BJ (cell line): ENCODE data around the gene EPGN. TPM values are rescaled to one million over a fixed set of nuclear protein-coding genes. Genes with fewer than 3 reads are reported as not detected.

Experiments
- CTCF ChIA-PET: fragments of 350-600 bp; formaldehyde crosslinking; extraction: SDS; loops from one replicate; lab custom pipeline; 2021; ENCODE audit warnings: antibody characterized with exemption, inconsistent platforms; lab: Yijun Ruan, JAX
- POLR2A ChIA-PET: fragments of 300-600 bp; sonication (Branson Sonifier 250); formaldehyde crosslinking; extraction: SDS; loops from one replicate; lab custom pipeline; 2021; ENCODE audit warnings: antibody characterized with exemption; lab: Charles Lee
- DNase-seq: peaks from one replicate; pipeline ENCODE4 v3.0.0-alpha.2; 2011; ENCODE audit warnings: low read depth
- H3K27me3 ChIP-seq: 2 replicates; pipeline ENCODE4 v1.6.0; 2011; ENCODE audit warnings: low read length; ENCODE audit not compliant: control insufficient read depth, insufficient read depth
- H3K36me3 ChIP-seq: 2 replicates; pipeline ENCODE4 v1.5.1; 2011; ENCODE audit warnings: low read length; ENCODE audit not compliant: control insufficient read depth, insufficient read depth
- H3K4me3 ChIP-seq: 2 replicates; pipeline ENCODE4 v1.5.1; 2011; ENCODE audit warnings: low read depth, mild to moderate bottlenecking, control low read depth, low read length
- polyA plus RNA-seq: library from polyadenylated mRNA; depleted of rRNA; stranded (reverse); fragments of >200 nt; gene quantifications from 2 replicates; pipeline ENCODE4 v1.2.3, GENCODE V29; 2011
- TF ChIP-seq, protein P1 (sequence below): IDR thresholded peaks from 2 replicates; pipeline ENCODE4 v1.5.1; 2011; ENCODE audit warnings: low read depth, mild to moderate bottlenecking, control low read depth, inconsistent platforms, low read length, moderate library complexity; ENCODE audit not compliant: insufficient read depth

EPGN gene
- polyA plus RNA-seq, 1 experiment = 0.13 TPM

DNA sequence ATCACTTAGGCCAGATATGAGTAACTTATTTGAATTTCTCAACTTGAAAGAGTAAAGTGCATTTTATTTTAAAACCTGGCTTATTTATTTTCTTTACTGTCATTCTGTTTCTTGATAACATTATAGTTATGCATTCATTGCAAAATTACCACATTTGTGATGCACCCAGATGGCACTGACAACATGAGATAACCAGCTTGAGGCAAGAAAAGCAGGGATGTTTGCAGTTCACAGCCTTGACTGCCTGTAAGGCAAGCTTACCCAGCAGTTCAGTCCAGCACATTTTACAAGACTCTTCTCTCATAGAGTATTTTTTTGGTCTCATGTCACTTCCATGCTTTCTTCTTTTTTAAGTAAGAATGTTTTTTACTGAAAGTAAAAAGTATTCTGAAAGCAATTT lies 25.3 kb upstream of the EPGN start:
- no peaks in the 10 kb centered on the region for H3K27me3 ChIP-seq
- DNase-seq = no peak
- CTCF ChIA-PET = no interaction called here
- TF ChIP-seq, protein P1, sequence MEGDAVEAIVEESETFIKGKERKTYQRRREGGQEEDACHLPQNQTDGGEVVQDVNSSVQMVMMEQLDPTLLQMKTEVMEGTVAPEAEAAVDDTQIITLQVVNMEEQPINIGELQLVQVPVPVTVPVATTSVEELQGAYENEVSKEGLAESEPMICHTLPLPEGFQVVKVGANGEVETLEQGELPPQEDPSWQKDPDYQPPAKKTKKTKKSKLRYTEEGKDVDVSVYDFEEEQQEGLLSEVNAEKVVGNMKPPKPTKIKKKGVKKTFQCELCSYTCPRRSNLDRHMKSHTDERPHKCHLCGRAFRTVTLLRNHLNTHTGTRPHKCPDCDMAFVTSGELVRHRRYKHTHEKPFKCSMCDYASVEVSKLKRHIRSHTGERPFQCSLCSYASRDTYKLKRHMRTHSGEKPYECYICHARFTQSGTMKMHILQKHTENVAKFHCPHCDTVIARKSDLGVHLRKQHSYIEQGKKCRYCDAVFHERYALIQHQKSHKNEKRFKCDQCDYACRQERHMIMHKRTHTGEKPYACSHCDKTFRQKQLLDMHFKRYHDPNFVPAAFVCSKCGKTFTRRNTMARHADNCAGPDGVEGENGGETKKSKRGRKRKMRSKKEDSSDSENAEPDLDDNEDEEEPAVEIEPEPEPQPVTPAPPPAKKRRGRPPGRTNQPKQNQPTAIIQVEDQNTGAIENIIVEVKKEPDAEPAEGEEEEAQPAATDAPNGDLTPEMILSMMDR = no peak
- POLR2A ChIA-PET = no interaction called here
- no peak overlapping the region for H3K4me3 ChIP-seq
- H3K36me3 ChIP-seq = no peaks in the 10 kb centered on the region

DNA sequence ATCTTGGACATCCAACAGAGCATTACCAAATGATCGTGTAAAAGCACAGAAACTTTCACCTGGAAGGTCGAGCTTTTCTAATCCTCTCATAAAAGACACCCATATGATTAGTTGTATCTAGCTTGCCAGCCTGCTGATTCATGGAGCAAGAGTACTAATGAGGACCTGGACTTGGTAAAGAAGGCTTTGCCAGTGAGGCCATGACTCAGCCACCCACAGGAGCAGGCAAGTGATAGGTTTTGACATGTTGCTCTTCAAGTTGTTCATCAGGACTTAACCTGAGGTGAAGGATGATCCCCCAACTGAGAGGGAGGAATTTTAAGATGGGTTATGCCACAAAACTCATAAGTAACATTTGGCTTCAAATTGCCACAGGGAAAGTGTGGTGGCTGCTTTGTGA lies 24.7 kb upstream of the EPGN start:
- Histone ChIP-seq H3K36me3 (no peaks in the 10 kb centered on the region), H3K4me3 (no peak overlapping the region), H3K27me3 (no peaks in the 10 kb centered on the region)
- TF ChIP-seq, protein P1 = no peak
- ChIA-PET CTCF (interaction anchor here (1.1 kb wide), 1 partner anchor 23 kb away, joined by 3 read pairs; no protein-coding TSS in a partner anchor), POLR2A (no interaction called here)
- peak; percentile 23 for DNase-seq

DNA sequence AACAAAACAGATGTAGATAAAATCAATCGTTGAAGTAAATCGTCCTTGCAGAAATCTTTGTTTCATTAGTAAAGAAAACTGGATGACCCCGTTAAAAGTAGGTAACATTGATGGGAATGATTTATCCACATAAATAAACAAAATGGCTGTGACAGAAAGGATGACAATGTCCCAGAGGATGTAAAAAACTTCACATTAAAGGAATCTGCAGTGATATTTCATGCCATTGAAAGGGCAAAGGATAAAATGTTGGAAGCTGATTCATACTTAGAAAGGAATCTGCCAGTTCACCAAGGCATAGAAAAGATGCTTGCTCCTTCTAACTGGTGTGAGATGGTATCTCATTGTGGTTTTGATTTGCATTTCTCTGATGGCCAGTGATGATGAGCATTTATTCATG lies 24.2 kb upstream of the EPGN start:
- Histone ChIP-seq H3K4me3 (no peak overlapping the region), H3K36me3 (no peaks in the 10 kb centered on the region), H3K27me3 (no peaks in the 10 kb centered on the region)
- TF ChIP-seq, protein P1 = no peak
- ChIA-PET CTCF (interaction anchor here (1.1 kb wide), 1 partner anchor 22 kb away, joined by 3 read pairs; no protein-coding TSS in a partner anchor), POLR2A (no interaction called here)
- peak; percentile 42 for DNase-seq

DNA sequence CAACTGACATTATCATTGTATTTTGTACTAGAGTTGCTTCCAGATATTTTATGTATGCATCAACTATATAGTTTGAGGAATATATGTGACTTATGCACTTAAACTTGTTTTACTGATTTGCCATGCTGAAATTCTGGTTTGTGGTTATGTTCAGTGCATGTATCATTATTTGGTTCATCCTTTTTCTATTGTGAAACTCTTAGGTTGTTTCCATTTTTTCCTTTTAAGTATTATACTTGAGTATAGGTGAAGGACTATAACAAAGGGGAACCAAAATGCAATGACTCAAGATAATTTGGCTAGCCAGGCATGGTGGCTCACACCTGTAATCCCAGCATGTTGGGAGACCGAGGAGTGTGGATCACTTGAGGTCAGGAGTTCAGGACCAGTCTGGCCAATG lies 21.1 kb upstream of the EPGN start:
- ChIA-PET POLR2A (no interaction called here), CTCF (interaction anchor here (0.7 kb wide), 1 partner anchor 59 kb away, joined by 3 read pairs; no protein-coding TSS in a partner anchor)
- no peak overlapping the region for H3K4me3 ChIP-seq
- TF ChIP-seq, protein P1 = no peak
- H3K36me3 ChIP-seq = no peaks in the 10 kb centered on the region
- H3K27me3 ChIP-seq = no peaks in the 10 kb centered on the region
- no peak for DNase-seq

DNA sequence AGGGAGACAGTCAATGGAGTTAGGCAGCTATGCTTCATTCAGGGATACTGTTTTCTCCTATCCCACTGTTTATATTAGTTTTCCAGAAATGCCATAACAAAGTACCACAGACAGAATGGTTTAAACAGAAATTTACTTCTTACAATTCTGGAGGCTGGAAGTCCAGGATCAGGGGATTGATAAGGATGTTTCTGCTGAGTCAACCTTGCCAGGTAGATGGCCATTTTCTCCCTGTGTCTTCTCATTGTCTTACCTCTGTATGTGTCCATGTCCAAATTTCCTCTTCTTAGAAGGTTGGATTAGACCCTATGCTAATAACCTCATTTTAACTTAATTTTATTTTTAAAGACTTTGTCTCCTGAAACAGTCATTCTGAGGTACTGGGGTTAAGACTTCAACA lies 20.5 kb upstream of the EPGN start:
- H3K36me3 ChIP-seq = no peaks in the 10 kb centered on the region
- H3K27me3 ChIP-seq = no peaks in the 10 kb centered on the region
- TF ChIP-seq, protein P1 = no peak
- ChIA-PET CTCF (interaction anchor here (0.9 kb wide), 1 partner anchor 59 kb away, joined by 4 read pairs; no protein-coding TSS in a partner anchor), POLR2A (no interaction called here)
- H3K4me3 ChIP-seq = no peak overlapping the region
- no peak for DNase-seq
